Mesothelial cell of epicardium (in vitro differentiated cells): ENCODE results near the gene OGFOD3. TPM values are rescaled to one million over a fixed set of nuclear protein-coding genes. Genes with fewer than 3 reads are reported as not detected.
"Not testable (repeated sequence)": the region's sequence is repeated elsewhere in the genome, so short reads cannot be mapped to it uniquely, and the experiment has no call there.

Source experiments
- DNase-seq, 2 experiments: peaks; one replicate each; pipeline ENCODE4 v3.0.0; 2021; ENCODE audit warnings: low spot score in 2 of 2; ENCODE audit not compliant: unreplicated experiment in 2 of 2
- H3K27ac Mint-ChIP-seq: 2 replicates; pipeline ENCODE4 v1.8.0; 2021; ENCODE audit warnings: mixed read lengths
- H3K27me3 Mint-ChIP-seq: 2 replicates; pipeline ENCODE4 v1.8.0; 2021; ENCODE audit warnings: low read depth, mixed read lengths
- H3K36me3 Mint-ChIP-seq: 2 replicates; pipeline ENCODE4 v1.8.0; 2021; ENCODE audit warnings: mixed read lengths
- H3K4me1 Mint-ChIP-seq: 2 replicates; pipeline ENCODE4 v1.8.0; 2021; ENCODE audit warnings: mixed read lengths
- H3K4me3 Mint-ChIP-seq: 2 replicates; pipeline ENCODE4 v1.8.0; 2021; ENCODE audit warnings: mild to moderate bottlenecking, moderate library complexity, mixed read lengths
- H3K9me3 Mint-ChIP-seq: 2 replicates; pipeline ENCODE4 v1.8.0; 2021; ENCODE audit warnings: mixed read lengths
- total RNA-seq: library from RNA; stranded (reverse); gene quantifications from 3 replicates; pipeline ENCODE4 v1.2.1, GENCODE V29; 2021
- TF ChIP-seq, protein P1 (sequence below): fragments of 200-600 bp; sonication (generic); IDR thresholded peaks from one replicate; pipeline ENCODE4 v1.5.0; 2021; ENCODE audit warnings: antibody characterized with exemption; ENCODE audit not compliant: unreplicated experiment

Gene OGFOD3
- total RNA-seq, 1 donor from 2014 or later = 36.6 TPM

DNA sequence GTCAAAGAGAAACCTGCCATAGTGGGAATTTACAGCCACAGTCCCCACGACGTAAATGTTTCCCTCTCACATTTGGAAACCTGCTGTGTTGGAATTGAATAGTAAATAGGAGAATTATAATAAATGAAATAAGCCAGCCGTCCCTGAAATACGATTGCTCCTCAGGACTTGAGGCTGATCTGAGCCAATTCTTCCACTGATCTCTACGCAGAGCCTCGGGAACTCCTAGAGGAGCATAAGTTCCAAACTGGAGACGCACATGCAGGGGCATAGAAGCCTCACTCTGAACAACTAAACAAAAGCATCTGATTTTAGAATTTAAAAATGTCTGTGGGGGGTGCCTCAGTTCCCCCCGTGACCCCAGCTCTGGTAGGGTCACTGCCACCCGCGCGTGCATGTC, 69.5 kb downstream of the OGFOD3 start:
- peak overlapping the region; percentile 93 for H3K27ac Mint-ChIP-seq
- no peak for DNase-seq
- no peaks in the 10 kb centered on the region for H3K36me3 Mint-ChIP-seq
- H3K4me1 Mint-ChIP-seq = peaks cover 31% of the 10 kb centered on the region
- H3K4me3 Mint-ChIP-seq = peak overlapping the region; percentile 28
- H3K9me3 Mint-ChIP-seq = no peaks in the 10 kb centered on the region
- no peaks in the 10 kb centered on the region for H3K27me3 Mint-ChIP-seq
- TF ChIP-seq, protein P1, sequence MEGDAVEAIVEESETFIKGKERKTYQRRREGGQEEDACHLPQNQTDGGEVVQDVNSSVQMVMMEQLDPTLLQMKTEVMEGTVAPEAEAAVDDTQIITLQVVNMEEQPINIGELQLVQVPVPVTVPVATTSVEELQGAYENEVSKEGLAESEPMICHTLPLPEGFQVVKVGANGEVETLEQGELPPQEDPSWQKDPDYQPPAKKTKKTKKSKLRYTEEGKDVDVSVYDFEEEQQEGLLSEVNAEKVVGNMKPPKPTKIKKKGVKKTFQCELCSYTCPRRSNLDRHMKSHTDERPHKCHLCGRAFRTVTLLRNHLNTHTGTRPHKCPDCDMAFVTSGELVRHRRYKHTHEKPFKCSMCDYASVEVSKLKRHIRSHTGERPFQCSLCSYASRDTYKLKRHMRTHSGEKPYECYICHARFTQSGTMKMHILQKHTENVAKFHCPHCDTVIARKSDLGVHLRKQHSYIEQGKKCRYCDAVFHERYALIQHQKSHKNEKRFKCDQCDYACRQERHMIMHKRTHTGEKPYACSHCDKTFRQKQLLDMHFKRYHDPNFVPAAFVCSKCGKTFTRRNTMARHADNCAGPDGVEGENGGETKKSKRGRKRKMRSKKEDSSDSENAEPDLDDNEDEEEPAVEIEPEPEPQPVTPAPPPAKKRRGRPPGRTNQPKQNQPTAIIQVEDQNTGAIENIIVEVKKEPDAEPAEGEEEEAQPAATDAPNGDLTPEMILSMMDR = no peak

DNA sequence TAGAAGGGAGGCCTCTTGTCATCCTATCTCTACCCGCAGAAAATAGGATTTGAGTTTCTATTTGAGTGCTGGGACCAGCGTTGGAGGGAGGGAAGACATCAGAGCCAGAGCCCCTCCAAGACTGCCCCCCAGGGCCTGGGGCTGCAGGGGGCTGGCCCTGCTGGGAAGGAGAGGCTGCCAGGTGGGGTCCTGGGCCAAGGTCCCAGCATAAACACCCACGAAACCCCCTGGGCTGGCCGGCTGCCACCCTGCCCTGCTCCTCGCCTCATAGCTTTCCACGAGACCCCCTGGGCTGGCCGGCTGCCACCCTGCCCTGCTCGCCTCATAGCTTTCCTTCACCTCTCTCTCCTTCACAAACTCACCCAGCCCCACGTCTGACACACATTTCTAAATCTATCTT, 70.0 kb downstream of the OGFOD3 start:
- H3K27ac Mint-ChIP-seq = peak overlapping the region; percentile 93

DNA sequence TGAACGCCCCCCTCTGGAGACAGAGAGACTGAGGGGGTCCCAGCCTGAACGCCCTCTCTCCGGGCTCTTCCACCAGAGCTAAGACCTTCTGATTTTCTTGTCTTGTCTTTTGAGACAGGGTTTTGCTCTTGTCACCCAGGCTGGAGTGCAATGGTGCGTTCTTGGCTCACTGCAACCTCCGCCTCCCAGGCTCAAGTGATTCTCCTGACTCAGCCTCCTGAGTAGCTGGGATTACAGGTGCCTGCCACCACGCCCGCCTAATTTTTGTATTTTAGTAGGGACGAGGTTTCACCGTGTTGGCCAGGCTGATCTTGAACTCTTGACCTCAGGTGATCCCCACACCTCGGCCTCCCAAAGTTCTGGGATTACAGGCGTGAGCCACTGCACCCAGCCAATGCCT, 70.4 kb downstream of the OGFOD3 start:
- H3K4me1 Mint-ChIP-seq = peaks cover 31% of the 10 kb centered on the region
- H3K27me3 Mint-ChIP-seq, DNase-seq, H3K9me3 Mint-ChIP-seq, H3K36me3 Mint-ChIP-seq, H3K4me3 Mint-ChIP-seq: not testable (repeated sequence)
- peak overlapping the region; percentile 53 for H3K27ac Mint-ChIP-seq

More for the DNA sequence above, 70.0 kb downstream of the OGFOD3 start:
- TF ChIP-seq, protein P1 = no peak
- Mint-ChIP-seq H3K27me3 (no peaks in the 10 kb centered on the region), H3K36me3 (no peaks in the 10 kb centered on the region), H3K4me3 (no peak overlapping the region), H3K9me3 (no peaks in the 10 kb centered on the region), H3K4me1 (peaks cover 31% of the 10 kb centered on the region)
- no peak for DNase-seq

DNA sequence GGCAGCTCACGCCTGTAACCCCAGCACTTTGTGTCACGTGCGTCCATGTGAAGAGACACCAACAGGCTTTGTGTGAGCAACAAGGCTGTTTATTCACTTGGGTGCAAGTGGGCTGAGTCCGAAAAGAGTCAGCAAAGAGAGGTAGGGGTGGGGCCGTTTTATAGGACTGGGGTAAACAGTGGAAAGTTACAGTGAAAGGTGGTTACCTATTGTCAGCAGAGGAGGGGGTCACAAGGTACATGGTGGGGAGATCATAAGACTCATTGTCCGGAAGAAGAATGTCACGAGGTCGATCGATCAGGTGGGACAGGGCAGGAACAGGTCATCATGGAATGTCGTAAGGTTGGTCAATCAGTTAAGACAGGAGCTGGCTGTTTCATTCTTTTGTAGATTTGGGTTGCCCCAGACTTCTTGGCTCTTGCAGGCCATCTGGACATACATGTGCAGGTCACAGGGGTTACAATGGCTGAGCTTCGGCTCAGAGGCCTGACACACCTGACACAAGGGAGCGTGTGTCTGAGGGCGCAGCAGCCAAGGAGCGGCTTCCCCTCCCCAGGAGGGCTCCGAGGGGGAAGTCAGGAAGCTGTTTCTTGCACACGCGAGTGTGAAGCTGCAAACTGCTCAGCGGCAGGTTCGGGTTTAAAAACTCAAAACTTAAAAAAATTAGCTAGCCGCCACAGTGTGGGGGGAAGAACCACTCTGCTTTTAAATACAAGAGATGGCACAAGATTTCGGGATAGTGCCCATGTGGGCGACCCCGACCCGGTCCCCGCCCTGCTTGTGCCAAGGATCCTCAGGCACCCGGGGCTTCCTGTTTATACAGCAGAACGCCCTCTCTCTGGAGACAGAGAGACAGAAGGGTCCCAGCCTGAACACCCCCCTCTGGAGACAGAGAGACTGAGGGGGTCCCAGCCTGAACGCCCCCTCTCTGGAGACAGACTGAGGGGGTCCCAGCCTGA, 71.8 kb downstream of the OGFOD3 start:
- peaks cover 2% of the 10 kb centered on the region for H3K36me3 Mint-ChIP-seq
- DNase-seq = no peak
- no peaks in the 10 kb centered on the region for H3K9me3 Mint-ChIP-seq
- TF ChIP-seq, protein P1 = no peak
- H3K4me3 Mint-ChIP-seq = no peak overlapping the region
- no peaks in the 10 kb centered on the region for H3K27me3 Mint-ChIP-seq
- H3K27ac Mint-ChIP-seq = peak overlapping the region; percentile 77
- peaks cover 28% of the 10 kb centered on the region for H3K4me1 Mint-ChIP-seq

DNA sequence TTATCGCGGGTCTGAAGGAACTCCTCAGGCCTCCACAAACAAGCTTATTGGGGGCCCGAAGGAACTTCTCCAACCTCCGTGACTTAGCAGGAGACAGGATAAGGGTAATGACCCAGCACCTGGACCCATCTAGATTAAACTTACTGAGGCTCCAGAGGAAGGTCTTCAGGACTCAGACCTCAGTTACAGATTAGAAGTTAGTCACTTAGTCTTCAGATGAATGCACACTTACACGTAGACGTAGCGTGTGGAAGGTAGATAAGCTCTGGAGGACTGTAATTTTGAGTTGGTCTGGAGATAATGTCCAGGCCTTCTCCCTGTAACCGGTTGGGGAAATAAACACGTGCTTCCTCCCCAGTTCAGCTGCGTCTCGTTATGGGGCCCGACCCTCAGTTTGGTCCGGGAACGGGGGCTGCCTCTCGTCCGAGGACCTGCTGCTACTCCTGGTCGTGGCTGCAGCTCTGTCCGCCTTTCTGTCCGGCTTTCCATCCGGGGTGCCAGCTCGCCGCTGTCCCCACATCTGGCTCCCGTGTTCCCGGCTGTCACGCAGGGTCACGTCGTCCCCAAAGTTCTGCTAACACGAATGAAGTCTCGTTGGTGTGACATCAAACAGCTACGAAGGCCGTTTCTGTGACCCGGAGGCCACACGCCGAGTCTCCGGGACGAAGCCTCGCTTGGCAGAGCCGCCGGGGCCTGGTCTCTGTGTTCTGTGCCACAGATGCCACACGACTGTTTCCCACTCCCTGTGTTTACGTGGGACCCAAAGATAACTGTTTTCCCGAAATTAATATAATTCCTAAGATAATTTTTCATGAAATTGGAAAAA, 73.0 kb downstream of the OGFOD3 start:
- TF ChIP-seq, protein P1 = no peak
- peaks cover 4% of the 10 kb centered on the region for H3K36me3 Mint-ChIP-seq
- no peak for DNase-seq
- H3K27ac Mint-ChIP-seq = peak overlapping the region; percentile 72
- peaks cover 4% of the 10 kb centered on the region for H3K9me3 Mint-ChIP-seq
- no peaks in the 10 kb centered on the region for H3K27me3 Mint-ChIP-seq
- no peak overlapping the region for H3K4me3 Mint-ChIP-seq
- peaks cover 28% of the 10 kb centered on the region for H3K4me1 Mint-ChIP-seq
